BE2C (cell line): ENCODE results near the gene PCBP3.

Source experiments
- DNase-seq: peaks from one replicate; pipeline ENCODE4 v3.0.0-alpha.2; 2020
- H3K27me3 ChIP-seq: fragments of 250-450 bp; sonication (Bioruptor Pico); 2 replicates; pipeline ENCODE4 v1.5.1; 2020; ENCODE audit warnings: mild to moderate bottlenecking
- H3K36me3 ChIP-seq: fragments of 250-450 bp; sonication (Bioruptor Pico); 2 replicates; pipeline ENCODE4 v1.5.1; 2020; ENCODE audit warnings: mild to moderate bottlenecking
- H3K4me1 ChIP-seq: fragments of 250-450 bp; sonication (Bioruptor Pico); 2 replicates; pipeline ENCODE4 v1.5.1; 2020
- H3K4me3 ChIP-seq: 2 replicates; pipeline ENCODE4 v1.5.1; 2011; ENCODE audit warnings: low read depth, low read length
- H3K9me3 ChIP-seq: fragments of 250-450 bp; sonication (Bioruptor Pico); 2 replicates; pipeline ENCODE4 v1.5.1; 2020
- CTCF ChIP-seq: IDR thresholded peaks from 2 replicates; pipeline ENCODE4 v1.5.1; 2012; ENCODE audit warnings: mild to moderate bottlenecking, low read depth, low read length

The PCBP3 gene

GRCh38 chr21:45909238-45909988, 265.9 kb downstream of the PCBP3 start:
- DNase-seq = no peak
- Histone ChIP-seq H3K4me3 (no peak overlapping the region), H3K4me1 (peaks cover 6% of the 10 kb centered on the region), H3K9me3 (no peaks in the 10 kb centered on the region), H3K36me3 (peaks cover 17% of the 10 kb centered on the region), H3K27me3 (no peaks in the 10 kb centered on the region)
- TF ChIP-seq CTCF = no peak

GRCh38 chr21:45910155-45910547, 266.6 kb downstream of the PCBP3 start:
- no peaks in the 10 kb centered on the region for H3K9me3 ChIP-seq
- H3K4me1 ChIP-seq = peaks cover 6% of the 10 kb centered on the region
- DNase-seq = no peak
- H3K36me3 ChIP-seq = peaks cover 19% of the 10 kb centered on the region
- no peak overlapping the region for H3K4me3 ChIP-seq
- no peaks in the 10 kb centered on the region for H3K27me3 ChIP-seq
- no peak for TF ChIP-seq CTCF

GRCh38 chr21:45910548-45911221, 267.2 kb downstream of the PCBP3 start:
- Histone ChIP-seq H3K4me1 (peaks cover 6% of the 10 kb centered on the region), H3K27me3 (no peaks in the 10 kb centered on the region), H3K36me3 (peaks cover 19% of the 10 kb centered on the region), H3K4me3 (no peak overlapping the region), H3K9me3 (no peaks in the 10 kb centered on the region)
- DNase-seq = peak; percentile 75
- TF ChIP-seq CTCF = no peak

GRCh38 chr21:45911806-45912325, 268.3 kb downstream of the PCBP3 start:
- no peak for TF ChIP-seq CTCF
- Histone ChIP-seq H3K27me3 (no peaks in the 10 kb centered on the region), H3K4me1 (peaks cover 6% of the 10 kb centered on the region), H3K4me3 (no peak overlapping the region), H3K36me3 (peaks cover 16% of the 10 kb centered on the region), H3K9me3 (no peaks in the 10 kb centered on the region)
- DNase-seq = no peak

GRCh38 chr21:45912611-45913417, 269.3 kb downstream of the PCBP3 start:
- H3K9me3 ChIP-seq = no peaks in the 10 kb centered on the region
- DNase-seq = no peak
- peaks cover 6% of the 10 kb centered on the region for H3K4me1 ChIP-seq
- TF ChIP-seq CTCF = no peak
- H3K36me3 ChIP-seq = peaks cover 16% of the 10 kb centered on the region
- H3K4me3 ChIP-seq = no peak overlapping the region
- H3K27me3 ChIP-seq = no peaks in the 10 kb centered on the region
